ENCODE data around the gene MMP15. TPM values are rescaled to one million over a fixed set of nuclear protein-coding genes. Genes with fewer than 3 reads are reported as not detected.

MMP15 gene
- total RNA-seq, 1 experiment from 2014 or later, result 3.5 TPM

DNA sequence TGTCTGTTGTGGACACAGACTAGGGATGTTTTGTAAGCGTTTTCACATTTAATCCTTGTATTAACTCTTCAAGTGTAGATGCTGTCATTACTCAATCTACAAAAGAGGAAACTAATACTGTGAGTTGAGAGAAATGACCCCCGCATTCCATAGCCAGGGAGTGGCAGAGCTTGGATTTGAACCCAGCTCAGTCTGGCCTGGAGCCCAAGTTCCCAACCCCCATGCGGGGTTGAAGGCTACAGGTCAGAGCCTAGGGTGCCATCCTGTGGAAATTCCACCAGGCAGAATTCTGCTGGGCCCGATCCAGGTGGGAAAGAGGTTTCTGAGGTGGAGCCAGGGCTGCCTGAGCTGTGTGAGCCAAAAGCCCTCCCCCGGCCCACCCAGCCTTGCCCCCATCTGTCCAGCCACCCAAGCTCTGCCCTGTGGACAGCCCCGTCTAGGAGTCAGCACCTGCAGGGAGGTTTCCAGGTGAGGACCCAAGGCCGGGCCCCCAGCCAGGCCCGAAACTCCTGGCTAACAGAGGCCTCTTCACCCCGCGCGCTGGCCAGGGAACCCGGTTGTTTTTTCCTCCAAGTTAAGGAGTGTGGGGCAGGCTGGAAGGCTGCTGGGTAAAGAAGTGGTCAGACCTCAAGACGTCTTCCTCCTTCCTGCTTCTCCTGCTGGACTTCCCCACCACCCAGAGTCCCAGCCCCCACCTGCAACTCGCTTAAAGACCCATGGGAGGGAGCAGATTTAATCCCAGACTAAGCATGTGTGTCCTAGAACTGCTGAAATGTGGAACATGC lies 5.7 kb downstream of the MMP15 start:
- H3K4me3 ChIP-seq, result no peak overlapping the region
- H3K9me3 ChIP-seq (replicated peaks), result no peaks in the 10 kb centered on the region
- H3K4me1 ChIP-seq, result peaks cover 3% of the 10 kb centered on the region; the same call in 1 of the 2 replicates
- peaks cover 15% of the 10 kb centered on the region for H3K27me3 ChIP-seq
- no peak for DNase-seq
- H3K27ac ChIP-seq, result no peak overlapping the region
- H3K36me3 ChIP-seq, result no peaks in the 10 kb centered on the region

DNA sequence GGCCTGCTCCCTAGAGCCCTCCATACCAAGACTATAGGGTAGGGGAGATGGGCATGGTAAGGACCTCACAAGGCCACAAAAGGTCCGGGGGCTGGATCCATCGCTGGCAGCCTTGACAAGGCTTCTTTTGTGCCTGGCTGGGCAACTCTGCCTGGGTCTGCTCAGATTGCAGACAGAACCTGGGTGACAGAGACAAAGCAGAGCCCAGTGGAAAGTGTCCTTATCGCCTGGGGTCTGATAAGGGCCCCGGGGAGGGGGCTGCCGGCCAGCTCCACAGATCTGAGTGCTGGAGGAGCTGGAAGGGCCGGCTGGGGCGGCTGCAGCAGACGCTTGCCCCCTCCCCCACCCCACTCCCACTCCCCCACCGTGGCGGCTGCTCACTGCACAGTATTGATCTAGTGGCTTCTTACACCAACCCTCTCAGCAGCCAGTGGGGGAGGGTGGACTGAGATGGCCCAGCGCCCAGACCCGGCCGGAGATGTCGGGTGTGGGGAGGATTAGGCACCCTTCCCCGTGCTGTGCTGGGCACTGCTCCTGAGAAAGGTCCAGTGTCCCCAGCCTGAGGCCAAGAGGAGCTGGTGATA lies 7.2 kb downstream of the MMP15 start:
- Histone ChIP-seq H3K9me3 (replicated peaks) (no peaks in the 10 kb centered on the region), H3K4me1 (no peaks in the 10 kb centered on the region), H3K27me3 (0 out of 2 replicates have a peak, but pooled peaks cover 3% of the 10 kb centered on the region), H3K4me3 (no peak overlapping the region), H3K36me3 (no peaks in the 10 kb centered on the region), H3K27ac (no peak overlapping the region)
- no peak for DNase-seq

DNA sequence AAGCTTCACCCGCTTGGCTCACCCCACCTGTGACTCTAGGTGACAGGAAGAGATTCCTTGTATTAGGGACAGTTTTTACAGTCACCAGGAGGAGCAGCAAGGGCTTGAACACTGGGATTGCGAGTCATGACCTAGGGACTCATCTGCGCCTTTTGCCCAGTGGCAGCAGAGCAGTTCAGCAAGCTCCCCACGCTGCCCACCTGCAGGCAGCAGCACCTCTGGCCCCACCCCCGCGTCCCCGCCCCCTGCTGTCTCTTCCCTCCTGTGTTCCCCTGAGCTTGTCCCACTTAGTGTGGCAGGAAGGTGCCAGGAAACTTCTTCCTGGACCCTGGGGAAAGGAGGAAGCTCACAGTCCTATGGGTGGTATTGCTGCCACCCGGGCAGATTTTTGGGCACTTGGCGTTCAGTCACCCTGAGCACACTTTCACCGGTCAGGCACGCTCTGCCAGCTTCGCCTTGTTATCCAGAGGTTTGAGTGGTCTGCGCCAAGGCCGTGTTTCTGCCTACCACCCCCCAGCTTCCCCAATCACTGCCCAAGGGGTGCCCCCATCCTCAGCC lies 8.7 kb downstream of the MMP15 start:
- 0 out of 2 replicates have a peak, but pooled peaks cover 3% of the 10 kb centered on the region for H3K27me3 ChIP-seq

DNA sequence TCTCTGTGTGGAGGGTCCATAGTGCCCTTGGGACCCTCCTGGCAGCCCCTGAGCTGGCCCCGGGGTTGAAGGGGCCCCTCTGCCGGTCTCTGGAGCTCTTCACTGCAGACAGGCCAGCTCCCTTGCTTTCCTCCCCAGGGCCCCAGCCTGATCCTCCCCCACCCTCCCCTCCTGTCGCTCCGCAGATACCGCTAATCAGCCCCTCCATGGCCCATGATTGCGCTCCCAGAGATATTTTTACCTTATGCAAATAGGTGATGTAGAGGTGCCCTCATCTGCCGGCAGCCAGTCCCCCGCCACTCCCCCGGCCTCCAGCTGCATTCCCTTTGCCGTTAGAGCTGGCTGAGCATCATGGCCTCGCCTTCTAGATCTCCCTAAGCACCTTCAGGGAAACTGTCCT lies 9.2 kb downstream of the MMP15 start:
- H3K27me3 ChIP-seq, result 0 out of 2 replicates have a peak, but pooled peaks cover 3% of the 10 kb centered on the region
- DNase-seq, result no peak
- no peaks in the 10 kb centered on the region for H3K4me1 ChIP-seq
- H3K27ac ChIP-seq, result no peak overlapping the region
- no peaks in the 10 kb centered on the region for H3K9me3 ChIP-seq (replicated peaks)
- H3K36me3 ChIP-seq, result no peaks in the 10 kb centered on the region
- H3K4me3 ChIP-seq, result no peak overlapping the region

More for the DNA sequence above, 8.7 kb downstream of the MMP15 start:
- Histone ChIP-seq H3K36me3 (no peaks in the 10 kb centered on the region), H3K9me3 (replicated peaks) (no peaks in the 10 kb centered on the region), H3K27ac (no peak overlapping the region), H3K4me3 (no peak overlapping the region), H3K4me1 (no peaks in the 10 kb centered on the region)
- no peak for DNase-seq

DNA sequence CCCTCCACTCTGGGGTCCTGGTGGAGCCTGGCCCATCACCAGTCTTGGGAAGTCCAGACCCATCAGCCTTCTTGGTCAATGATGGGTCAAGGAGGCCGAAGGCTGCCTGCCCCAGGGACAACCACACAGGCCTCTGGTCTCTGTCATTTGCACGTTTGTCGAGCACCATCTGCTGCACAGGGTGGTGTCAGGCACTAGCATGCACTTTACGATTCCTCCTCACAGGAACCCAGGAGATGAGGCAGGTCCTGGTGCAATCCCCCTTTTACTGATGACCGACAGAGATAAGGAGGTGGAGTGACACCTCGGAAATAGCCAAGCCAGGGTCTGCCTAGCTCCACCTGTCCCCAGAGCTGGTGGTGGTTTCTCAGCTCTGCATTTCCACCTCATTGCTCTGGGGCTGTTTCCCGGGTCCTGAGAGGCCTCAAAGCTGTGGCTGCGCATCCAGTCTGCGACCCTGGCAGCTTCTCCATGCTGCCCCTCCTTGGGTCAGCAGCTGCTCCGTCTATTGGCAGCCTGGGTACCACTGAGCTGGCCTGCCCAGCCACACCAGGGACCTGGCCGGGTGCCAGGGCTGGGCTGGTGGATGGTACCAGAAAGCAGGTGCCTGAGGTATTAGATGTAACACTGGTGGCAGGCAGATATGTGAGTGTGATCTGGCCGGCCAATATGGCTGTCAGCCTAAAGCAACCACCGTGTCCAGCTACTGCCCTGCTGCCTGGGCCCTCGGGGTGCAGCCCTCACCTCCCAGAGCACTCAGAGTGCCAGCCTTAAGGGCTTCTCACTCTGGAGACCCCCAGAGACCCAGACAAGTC lies 10.0 kb downstream of the MMP15 start:
- no peak for DNase-seq
- H3K27me3 ChIP-seq, result 0 out of 2 replicates have a peak, but pooled peaks cover 3% of the 10 kb centered on the region
- no peaks in the 10 kb centered on the region for H3K36me3 ChIP-seq
- no peak overlapping the region for H3K27ac ChIP-seq
- no peaks in the 10 kb centered on the region for H3K4me1 ChIP-seq
- no peak overlapping the region for H3K4me3 ChIP-seq
- H3K9me3 ChIP-seq (replicated peaks), result no peaks in the 10 kb centered on the region

DNA sequence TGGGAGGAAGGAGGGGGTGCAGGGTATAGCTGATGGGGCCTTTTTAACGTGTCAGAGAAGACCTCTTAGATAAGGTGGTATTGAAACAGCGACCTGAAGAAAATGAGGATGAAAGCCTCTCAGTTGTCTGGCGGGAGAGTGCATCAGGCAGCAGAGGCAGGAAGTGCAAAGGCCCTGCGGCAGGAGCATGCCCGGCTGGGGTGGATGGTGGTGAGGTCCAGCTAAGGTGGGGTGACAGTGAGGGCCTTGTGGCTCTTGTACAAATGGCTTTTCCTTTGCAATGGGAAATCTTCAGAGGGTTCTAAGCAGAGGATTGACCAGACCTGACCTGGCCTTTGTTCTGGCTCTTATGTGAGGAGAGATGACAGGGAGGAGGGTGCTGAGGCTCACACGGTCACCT lies 11.4 kb downstream of the MMP15 start:
- no peak for DNase-seq
- no peaks in the 10 kb centered on the region for H3K4me1 ChIP-seq
- H3K9me3 ChIP-seq (replicated peaks), result no peaks in the 10 kb centered on the region

DNA sequence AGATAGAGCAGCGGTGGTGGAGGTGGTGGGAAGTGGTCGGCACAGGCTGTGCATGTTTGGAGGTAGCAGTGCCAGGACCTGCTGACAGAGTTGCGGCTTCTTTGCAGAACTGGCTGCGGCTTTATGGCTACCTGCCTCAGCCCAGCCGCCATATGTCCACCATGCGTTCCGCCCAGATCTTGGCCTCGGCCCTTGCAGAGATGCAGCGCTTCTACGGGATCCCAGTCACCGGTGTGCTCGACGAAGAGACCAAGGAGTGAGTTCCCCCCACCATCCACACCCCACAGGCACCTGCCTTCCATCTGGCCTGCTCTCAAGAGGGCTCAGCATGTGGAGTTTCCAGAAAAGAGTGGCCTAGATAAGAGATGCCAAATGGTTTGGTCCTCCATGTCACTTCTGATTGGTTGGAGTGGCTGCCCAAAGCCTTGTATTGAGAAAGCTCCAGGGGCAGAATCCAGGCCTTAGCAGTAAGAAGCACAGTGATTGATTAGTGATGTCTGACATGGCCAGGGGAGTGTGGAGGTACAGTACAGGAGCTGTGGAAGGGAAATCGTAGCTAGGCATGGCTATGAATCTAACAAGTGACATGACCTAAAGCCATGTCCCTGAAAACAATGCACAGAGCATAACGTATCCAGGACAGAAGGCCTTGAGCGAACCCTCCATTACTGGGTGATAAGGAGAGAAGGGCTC lies 12.0 kb downstream of the MMP15 start:
- Histone ChIP-seq H3K9me3 (replicated peaks) (no peaks in the 10 kb centered on the region), H3K27ac (no peak overlapping the region), H3K36me3 (no peaks in the 10 kb centered on the region), H3K27me3 (0 out of 2 replicates have a peak, but pooled peaks cover 3% of the 10 kb centered on the region), H3K4me1 (no peaks in the 10 kb centered on the region), H3K4me3 (no peak overlapping the region)
- no peak for DNase-seq

More for the DNA sequence above, 11.4 kb downstream of the MMP15 start:
- Histone ChIP-seq H3K36me3 (no peaks in the 10 kb centered on the region), H3K27me3 (0 out of 2 replicates have a peak, but pooled peaks cover 3% of the 10 kb centered on the region), H3K4me3 (no peak overlapping the region), H3K27ac (no peak overlapping the region)

DNA sequence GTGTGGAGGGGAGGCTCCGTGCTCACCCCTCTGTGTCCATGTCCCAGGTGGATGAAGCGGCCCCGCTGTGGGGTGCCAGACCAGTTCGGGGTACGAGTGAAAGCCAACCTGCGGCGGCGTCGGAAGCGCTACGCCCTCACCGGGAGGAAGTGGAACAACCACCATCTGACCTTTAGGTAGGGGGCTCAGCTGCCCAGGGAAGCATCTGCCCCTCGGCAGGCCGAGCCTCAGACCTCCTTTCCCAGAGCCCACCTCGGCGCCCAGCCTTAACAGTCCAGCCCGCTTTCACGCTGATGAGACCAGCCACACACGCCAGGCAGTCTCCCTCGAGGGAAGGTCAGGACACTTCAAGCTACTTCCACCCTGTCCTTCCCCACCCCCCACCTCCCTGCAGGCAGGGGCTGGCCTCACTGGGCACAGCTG lies 12.7 kb downstream of the MMP15 start:
- Histone ChIP-seq H3K27ac (no peak overlapping the region), H3K27me3 (0 out of 2 replicates have a peak, but pooled peaks cover 3% of the 10 kb centered on the region), H3K36me3 (no peaks in the 10 kb centered on the region), H3K4me3 (no peak overlapping the region), H3K4me1 (no peaks in the 10 kb centered on the region), H3K9me3 (replicated peaks) (no peaks in the 10 kb centered on the region)
- DNase-seq, result no peak

DNA sequence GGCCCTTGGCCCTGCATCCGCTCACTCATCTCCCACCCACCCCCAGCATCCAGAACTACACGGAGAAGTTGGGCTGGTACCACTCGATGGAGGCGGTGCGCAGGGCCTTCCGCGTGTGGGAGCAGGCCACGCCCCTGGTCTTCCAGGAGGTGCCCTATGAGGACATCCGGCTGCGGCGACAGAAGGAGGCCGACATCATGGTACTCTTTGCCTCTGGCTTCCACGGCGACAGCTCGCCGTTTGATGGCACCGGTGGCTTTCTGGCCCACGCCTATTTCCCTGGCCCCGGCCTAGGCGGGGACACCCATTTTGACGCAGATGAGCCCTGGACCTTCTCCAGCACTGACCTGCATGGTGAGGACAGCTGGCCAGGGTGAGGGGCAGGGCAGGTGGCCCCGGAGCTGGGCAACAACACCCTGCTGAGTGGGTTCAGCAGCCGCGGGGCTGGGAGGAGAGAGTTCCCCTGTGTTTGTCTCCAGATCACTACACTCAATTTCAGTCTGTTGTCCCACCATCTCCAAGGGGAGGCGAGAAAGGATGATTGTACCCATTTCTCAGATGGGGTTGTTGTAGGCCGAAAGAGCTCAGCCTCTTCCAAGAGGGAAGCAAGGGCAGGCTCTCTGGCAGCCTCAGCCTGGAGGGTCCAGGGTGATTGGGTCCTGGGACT lies 14.4 kb downstream of the MMP15 start:
- no peaks in the 10 kb centered on the region for H3K36me3 ChIP-seq
- no peak for DNase-seq

DNA sequence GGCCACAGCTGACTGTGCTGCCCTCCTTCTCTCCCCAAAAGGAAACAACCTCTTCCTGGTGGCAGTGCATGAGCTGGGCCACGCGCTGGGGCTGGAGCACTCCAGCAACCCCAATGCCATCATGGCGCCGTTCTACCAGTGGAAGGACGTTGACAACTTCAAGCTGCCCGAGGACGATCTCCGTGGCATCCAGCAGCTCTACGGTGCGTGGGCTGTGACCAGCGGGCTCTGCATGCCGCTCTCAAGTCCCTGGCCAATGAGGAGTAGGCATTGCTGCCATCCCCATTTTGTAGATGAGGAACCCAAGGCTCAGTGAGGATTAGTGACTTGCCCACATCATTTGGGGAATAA lies 14.9 kb downstream of the MMP15 start:
- Histone ChIP-seq H3K9me3 (replicated peaks) (no peaks in the 10 kb centered on the region), H3K4me1 (no peaks in the 10 kb centered on the region), H3K36me3 (no peaks in the 10 kb centered on the region), H3K27ac (no peak overlapping the region), H3K27me3 (no peaks in the 10 kb centered on the region), H3K4me3 (no peak overlapping the region)
- no peak for DNase-seq

More for the DNA sequence above, 14.4 kb downstream of the MMP15 start:
- Histone ChIP-seq H3K27me3 (no peaks in the 10 kb centered on the region), H3K4me3 (no peak overlapping the region), H3K27ac (no peak overlapping the region), H3K9me3 (replicated peaks) (no peaks in the 10 kb centered on the region), H3K4me1 (no peaks in the 10 kb centered on the region)

DNA sequence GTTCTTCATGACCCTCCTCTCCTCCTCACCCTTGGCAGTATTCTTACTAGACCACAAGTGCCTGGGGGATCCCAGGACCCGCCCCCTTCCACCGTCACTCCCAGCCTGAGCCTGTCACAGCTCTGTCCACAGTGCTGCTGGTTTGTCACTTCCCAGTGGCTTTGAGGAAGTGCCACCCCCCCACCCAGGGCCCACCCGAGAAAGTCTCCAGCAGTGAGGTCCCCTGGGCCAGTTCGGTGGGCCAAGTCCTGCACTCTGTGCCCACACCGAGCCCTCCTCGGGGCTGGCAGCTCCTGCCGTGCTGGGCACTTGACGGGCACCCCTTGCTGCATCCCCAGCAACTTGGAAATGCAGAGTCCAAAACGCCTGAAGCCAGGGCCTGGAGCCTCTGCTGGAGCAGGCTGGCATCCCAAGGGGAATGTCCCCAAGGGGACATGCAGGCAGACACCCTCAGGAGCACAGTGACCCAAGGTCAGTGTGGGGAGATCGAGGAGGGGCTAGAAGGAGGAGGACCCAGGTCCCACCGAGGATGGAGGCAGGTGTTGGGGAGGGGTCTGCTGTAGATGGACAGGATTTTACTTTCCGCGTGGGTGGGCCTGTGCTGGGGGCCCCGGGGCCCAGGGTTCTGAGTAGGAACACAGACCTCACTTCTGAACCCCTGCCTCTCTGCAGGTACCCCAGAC lies 15.5 kb downstream of the MMP15 start:
- Histone ChIP-seq H3K36me3 (no peaks in the 10 kb centered on the region), H3K9me3 (replicated peaks) (no peaks in the 10 kb centered on the region), H3K4me1 (no peaks in the 10 kb centered on the region), H3K27me3 (no peaks in the 10 kb centered on the region), H3K4me3 (no peak overlapping the region), H3K27ac (no peak overlapping the region)
- no peak for DNase-seq

DNA sequence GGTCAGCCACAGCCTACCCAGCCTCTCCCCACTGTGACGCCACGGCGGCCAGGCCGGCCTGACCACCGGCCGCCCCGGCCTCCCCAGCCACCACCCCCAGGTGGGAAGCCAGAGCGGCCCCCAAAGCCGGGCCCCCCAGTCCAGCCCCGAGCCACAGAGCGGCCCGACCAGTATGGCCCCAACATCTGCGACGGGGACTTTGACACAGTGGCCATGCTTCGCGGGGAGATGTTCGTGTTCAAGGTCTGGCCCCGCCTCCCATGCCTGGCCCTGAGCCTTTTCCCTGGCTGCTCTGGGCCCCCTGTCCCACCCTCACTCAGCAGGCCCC lies 16.0 kb downstream of the MMP15 start:
- H3K27me3 ChIP-seq, result no peaks in the 10 kb centered on the region
- H3K36me3 ChIP-seq, result no peaks in the 10 kb centered on the region
- H3K27ac ChIP-seq, result no peak overlapping the region
- H3K4me1 ChIP-seq, result no peaks in the 10 kb centered on the region
- no peak for DNase-seq
- no peaks in the 10 kb centered on the region for H3K9me3 ChIP-seq (replicated peaks)
- no peak overlapping the region for H3K4me3 ChIP-seq

DNA sequence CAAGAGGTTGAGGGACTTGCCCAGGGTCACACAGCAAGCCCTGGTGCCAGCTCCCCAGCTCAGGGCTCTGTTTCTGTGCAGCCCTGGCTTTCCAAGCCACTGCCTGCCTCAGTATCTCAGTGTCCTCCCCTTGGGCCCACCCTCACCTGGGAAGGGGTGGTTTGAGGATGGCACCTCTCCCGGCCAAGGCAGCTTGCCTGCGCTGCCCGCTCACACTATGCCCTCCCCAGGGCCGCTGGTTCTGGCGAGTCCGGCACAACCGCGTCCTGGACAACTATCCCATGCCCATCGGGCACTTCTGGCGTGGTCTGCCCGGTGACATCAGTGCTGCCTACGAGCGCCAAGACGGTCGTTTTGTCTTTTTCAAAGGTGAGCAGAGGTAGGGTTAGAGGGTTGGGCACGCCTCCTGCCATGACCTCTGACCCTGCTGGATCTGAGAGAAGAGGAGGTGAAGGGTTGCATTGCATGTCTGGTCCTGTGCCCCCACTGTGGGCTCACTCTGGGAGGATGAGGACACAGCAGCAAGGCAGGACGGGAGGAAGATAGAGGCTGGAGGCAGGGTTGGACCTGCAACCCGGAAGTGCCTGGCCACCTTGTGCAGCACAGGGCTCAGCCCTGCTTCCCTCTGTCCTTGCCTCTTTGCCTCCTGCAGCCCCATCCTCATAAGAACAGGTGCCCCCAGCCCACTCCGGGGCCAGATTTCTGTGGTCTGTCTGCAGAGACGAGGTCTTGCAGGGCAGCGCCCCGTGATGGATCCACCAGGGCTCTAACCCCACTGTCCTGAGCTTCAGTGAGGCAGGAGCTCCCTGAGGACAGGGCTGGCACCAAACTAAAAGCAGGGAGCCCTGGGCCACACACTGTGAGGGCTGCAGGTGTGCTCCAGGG lies 16.7 kb downstream of the MMP15 start:
- Histone ChIP-seq H3K4me1 (no peaks in the 10 kb centered on the region), H3K9me3 (replicated peaks) (no peaks in the 10 kb centered on the region), H3K36me3 (no peaks in the 10 kb centered on the region), H3K27me3 (0 out of 2 replicates have a peak, but pooled peaks cover 2% of the 10 kb centered on the region), H3K4me3 (no peak overlapping the region), H3K27ac (no peak overlapping the region)
- DNase-seq, result no peak

Data from SJCRH30 (cell line).